WI38 (cell line): ENCODE data around the gene CRADD.
"Not testable (repeated sequence)": the region's sequence is repeated elsewhere in the genome, so short reads cannot be mapped to it uniquely, and the experiment has no call there.

Experiments
- H3K4me3 ChIP-seq: 2 replicates; pipeline ENCODE4 v1.5.1; 2011; ENCODE audit warnings: low read depth, mild to moderate bottlenecking, control low read depth, low read length
- TF ChIP-seq, protein P1 (sequence below): IDR thresholded peaks from 2 replicates; pipeline ENCODE4 v1.5.1; 2012; ENCODE audit warnings: low read depth, mild to moderate bottlenecking, control low read depth, low read length

Gene CRADD

DNA sequence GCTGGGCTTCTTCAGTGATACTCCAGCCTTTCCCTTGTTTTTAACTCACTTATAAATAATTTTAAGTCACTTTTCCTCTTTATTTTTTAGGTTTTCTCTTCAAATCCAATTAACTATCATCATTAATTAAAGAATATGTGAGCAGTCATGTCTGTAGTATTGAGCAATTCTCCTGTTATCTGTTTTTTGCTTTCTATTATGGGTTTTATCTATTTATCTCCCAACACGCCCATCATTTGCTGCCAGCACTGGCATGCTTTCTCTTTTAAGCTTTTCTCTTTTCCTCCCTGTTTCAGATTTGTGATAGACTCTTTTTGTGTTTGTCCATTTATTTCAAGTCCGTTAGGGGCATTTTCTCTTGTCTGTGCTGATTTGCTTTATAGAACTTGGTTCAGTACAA, 72.3 kb downstream of the CRADD start:
- no peak overlapping the region for H3K4me3 ChIP-seq
- TF ChIP-seq, protein P1, sequence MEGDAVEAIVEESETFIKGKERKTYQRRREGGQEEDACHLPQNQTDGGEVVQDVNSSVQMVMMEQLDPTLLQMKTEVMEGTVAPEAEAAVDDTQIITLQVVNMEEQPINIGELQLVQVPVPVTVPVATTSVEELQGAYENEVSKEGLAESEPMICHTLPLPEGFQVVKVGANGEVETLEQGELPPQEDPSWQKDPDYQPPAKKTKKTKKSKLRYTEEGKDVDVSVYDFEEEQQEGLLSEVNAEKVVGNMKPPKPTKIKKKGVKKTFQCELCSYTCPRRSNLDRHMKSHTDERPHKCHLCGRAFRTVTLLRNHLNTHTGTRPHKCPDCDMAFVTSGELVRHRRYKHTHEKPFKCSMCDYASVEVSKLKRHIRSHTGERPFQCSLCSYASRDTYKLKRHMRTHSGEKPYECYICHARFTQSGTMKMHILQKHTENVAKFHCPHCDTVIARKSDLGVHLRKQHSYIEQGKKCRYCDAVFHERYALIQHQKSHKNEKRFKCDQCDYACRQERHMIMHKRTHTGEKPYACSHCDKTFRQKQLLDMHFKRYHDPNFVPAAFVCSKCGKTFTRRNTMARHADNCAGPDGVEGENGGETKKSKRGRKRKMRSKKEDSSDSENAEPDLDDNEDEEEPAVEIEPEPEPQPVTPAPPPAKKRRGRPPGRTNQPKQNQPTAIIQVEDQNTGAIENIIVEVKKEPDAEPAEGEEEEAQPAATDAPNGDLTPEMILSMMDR = no peak

DNA sequence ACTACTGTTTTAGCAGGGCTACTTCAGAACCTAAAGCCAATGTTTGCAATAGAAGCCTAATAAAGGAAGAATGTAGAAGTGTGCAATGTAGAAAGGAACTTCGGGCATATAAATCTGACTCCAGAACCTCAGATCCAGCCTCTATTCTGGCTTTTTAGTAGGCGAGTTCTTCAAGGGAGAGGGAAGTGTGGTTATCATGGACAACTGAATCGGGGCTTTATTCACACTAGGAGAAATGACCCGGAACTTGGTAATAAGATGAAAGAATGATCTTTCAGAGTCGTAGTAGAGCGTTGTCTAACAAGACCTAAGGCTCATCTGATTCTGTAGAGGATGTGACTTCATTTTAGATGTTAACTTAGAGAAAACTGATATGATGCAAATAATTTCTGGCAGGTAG, 72.9 kb downstream of the CRADD start:
- no peak overlapping the region for H3K4me3 ChIP-seq
- TF ChIP-seq, protein P1 = no peak

DNA sequence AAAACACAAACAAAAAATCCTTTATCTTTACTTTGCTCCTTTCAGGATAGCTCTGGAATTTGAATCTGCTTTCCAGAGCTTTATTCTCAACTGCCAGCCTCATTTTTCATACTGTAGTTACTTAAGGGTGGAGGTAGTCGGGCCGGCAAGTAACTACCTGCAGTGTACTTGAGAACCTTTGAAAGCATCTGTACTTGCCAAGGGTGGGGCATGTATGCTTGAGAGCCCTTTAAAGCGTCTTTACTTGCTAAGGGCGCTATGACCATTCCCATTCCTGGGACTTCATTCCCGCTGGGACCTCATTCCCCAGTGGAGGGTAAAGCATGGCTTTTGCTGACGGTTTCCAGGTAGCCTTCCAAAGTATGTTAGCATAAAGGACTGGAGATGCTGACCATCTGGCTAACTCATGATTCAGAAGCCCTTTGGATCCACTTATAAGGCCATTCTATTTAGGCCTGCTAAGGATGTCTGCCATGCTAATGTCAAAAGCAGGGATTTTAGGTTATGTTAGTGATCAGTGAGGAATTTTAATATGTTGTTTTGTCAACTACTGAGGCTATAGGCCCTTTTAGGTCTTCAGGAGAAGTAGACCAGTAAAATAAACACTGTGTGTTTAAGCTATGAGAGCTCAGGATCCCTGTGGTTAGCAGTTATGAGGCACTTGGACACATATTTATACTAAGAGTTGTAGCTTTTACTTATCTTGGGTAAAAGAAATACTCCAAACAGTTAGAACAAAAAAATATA, 74.9 kb downstream of the CRADD start:
- TF ChIP-seq, protein P1 = no peak

DNA sequence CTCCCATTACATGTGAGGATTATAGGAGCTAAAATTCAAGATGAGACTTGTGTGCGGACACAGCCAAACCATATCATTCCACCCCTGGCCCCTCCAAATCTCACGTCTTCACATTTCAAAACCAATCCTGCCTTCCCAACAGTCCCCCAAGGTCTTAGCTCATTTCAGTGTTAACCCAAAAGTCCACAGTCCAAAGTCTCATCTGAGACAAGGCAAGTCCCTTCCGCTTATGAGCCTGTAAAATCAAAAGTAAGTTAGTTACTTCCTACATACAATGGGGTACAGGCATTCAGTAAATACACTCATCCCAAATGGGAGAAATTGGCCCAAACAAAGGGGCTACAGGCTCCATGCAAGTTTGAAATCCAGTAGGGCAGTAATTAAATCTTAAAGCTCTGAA, 76.1 kb downstream of the CRADD start:
- no peak overlapping the region for H3K4me3 ChIP-seq
- TF ChIP-seq, protein P1 = no peak

More for the DNA sequence above, 74.9 kb downstream of the CRADD start:
- H3K4me3 ChIP-seq = no peak overlapping the region

DNA sequence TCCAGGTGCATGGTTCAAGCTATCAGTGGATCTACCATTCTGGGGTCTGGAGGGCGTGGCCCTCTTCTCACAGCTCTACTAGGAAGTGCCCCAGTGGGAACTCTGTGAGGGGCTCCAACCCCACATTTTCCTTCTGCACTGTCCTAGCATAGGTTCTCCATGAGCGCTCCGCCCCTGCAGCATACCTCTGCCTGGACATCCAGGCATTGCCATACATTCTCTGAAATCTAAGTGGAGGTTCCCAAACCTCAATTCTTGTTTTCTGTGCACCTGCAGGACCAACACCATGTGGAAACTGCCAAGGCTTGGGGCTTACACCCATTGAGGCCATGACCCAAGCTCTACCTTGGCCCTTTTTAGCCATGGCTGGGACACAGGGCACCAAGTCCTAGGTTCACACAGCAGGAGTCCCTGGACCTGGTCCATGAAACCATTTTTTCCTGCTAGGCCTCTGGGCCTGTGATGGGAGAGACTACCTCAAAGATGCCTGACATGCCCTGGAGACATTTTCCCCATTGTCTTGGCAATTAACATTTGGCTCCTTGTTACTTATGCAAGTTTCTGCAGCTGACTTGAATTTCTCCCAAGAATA, 76.8 kb downstream of the CRADD start:
- no peak overlapping the region for H3K4me3 ChIP-seq
- TF ChIP-seq, protein P1 = no peak

DNA sequence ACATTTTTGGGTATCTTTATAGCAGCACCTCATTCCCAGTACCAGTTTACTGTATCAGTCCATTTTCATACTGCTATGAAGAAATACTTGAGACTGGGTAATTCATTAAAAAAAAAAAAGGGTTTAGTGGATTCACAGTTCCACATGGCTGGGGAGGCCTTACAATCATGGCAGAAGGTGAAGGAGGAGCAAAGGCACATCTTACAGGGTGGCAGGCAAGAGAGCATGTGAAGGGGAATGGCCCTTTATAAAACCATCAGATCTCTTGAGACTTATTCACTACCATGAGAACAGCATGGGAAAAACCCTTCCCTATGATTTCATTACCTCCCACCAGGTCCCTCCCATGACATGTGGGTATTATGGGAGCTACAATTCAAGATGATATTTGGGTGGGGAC, 77.7 kb downstream of the CRADD start:
- H3K4me3 ChIP-seq = not testable (repeated sequence)

DNA sequence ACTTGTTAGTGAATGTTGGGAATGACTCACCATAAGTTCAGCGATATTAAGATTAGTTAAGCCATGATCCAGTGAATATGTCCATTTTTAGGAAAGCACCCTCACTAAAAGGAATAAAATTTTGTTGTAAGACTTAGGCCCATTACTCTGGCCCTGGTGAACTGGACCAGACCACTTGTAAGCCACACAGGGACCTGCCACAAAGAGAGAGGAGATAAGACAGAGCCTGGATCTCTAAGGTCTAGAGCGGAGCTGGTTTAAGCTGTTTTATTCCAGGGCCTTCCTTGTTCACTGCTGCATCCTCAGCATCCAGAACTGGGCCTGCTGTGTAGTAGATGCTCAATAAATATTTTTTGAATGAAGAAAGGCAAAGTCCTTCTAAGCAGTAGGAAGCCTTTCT, 79.1 kb downstream of the CRADD start:
- no peak overlapping the region for H3K4me3 ChIP-seq
- TF ChIP-seq, protein P1 = no peak
